Endothelial cell of umbilical vein (primary cell): ENCODE measurements around the gene CMSS1.

Source experiments
- CTCF ChIP-seq, 2 donors: IDR thresholded peaks; 1 replicate in 1 of 2; 2 replicates in 1 of 2; pipeline ENCODE4 v1.5.1; 2011; ENCODE audit warnings: low read length in 2 of 2, mild to moderate bottlenecking in 2 of 2, moderate library complexity in 2 of 2, control low read depth in 1 of 2, inconsistent platforms in 1 of 2, low read depth in 1 of 2; ENCODE audit not compliant: insufficient read depth in 1 of 2; ENCODE audit errors: extremely low read depth in 1 of 2
- EZH2 ChIP-seq: IDR thresholded peaks from 2 replicates; pipeline ENCODE4 v1.6.1; 2012; ENCODE audit warnings: borderline replicate concordance, low read depth, mild to moderate bottlenecking, moderate library complexity, low read length, inconsistent platforms; ENCODE audit not compliant: severe bottlenecking
- FOS ChIP-seq: IDR thresholded peaks from 2 replicates; pipeline ENCODE4 v1.6.1; 2011; ENCODE audit warnings: mild to moderate bottlenecking, low read length, moderate library complexity, borderline replicate concordance; ENCODE audit not compliant: insufficient read depth
- POLR2AphosphoS5 ChIP-seq: IDR thresholded peaks from 2 replicates; pipeline ENCODE4 v1.6.1; 2012; ENCODE audit warnings: low read depth, mild to moderate bottlenecking, control low read depth, low read length, moderate library complexity; ENCODE audit not compliant: insufficient read depth

GRCh38 chr3:99825004-99825640, 7.5 kb downstream of the CMSS1 start:
- TF ChIP-seq CTCF (IDR thresholded peaks at IDR 0.05; ENCODE audit: extremely low read depth in 1 of 2, insufficient read depth in 1 of 2, low read depth in 1 of 2, low read length in 2 of 2): no peak
- TF ChIP-seq EZH2: no peak
- peak; percentile 75 for TF ChIP-seq FOS
- TF ChIP-seq POLR2AphosphoS5: peak; percentile 36
